ENCODE data around the gene TUBB3.
A peak's percentile ranks its signal among the peaks of the same experiment; 100 is the strongest.
"Not testable (repeated sequence)": the region's sequence is repeated elsewhere in the genome, so short reads cannot be mapped to it uniquely, and the experiment has no call there.

TUBB3 gene

DNA sequence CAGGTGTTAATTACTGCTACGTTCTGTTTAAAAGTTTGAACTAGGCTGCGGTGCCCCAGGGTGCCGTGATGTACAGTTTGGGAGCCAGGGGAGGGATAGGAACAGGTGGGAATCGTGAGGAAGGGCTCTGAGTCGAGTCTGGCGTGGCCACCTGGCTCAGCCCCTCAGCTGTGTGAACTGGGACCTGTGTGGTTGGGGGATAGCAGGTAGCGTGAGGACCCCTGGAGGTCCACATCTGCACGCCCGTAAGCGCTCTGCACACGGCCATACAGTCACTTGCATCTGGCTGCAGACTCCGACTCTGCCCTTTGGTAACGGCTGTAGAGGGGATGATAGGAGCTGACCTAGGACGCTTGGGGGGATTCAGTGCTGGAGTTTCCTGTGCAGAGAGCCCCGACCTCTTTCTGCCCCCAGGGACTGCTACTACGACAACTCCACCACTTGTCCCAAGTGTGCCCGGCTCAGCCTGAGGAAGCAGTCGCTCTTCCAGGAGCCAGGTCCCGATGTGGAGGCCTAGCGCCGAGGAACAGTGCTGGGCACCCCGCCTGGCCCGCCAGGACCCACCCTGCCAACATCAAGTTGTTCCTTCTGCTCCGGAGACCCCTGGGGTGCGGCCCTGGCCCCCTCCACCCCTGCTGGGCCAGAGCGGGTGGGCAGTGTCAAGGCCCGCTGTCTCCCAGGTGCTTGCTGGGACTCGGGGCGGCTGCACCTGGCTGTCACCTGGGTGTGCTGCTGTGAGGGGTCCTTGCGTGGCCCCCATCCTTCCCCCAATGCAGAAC, 42.5 kb downstream of the TUBB3 start:
- DNase-seq (ENCODE audit: low spot score): no peak

DNA sequence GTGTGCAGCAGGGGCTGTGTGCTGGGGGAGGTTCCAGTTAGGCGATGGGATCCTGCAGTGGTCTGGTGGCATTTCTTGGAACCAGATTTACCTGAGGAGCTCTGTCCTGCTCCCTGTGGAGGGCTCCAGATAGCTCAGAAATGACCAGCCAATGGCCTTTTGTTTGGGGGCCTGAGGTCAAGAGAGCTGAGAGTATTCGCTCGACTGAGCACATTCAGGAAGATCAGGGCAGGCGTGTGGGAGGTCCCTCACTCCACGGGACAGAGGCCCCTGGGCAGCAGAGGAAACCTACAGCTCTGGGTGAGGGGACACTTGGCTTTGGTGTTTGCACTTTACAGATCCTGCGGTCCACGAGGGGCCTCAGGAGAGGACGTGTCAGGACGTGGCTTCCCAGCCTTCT, 43.6 kb downstream of the TUBB3 start:
- DNase-seq (ENCODE audit: low spot score): no peak

DNA sequence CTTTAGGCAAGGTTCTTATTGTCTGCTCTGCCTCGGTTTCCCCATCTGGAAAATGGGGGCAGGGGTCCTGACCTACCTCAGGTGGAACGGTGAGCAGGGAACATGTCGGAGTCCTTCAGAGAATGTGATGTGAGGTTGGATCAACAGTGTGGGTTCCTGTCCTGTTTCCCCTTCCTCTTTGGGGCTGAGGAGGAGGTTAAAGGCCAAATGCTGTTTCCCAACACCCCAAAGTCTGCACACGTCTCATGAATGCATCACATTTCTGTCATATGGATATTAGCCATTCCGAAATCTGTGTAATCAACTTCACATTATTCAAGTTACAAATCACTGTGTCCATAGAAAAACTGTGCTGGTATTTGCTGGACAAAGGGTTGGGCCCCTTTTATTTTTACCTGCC, 44.3 kb downstream of the TUBB3 start:
- not testable (repeated sequence) for DNase-seq (ENCODE audit: low spot score)

DNA sequence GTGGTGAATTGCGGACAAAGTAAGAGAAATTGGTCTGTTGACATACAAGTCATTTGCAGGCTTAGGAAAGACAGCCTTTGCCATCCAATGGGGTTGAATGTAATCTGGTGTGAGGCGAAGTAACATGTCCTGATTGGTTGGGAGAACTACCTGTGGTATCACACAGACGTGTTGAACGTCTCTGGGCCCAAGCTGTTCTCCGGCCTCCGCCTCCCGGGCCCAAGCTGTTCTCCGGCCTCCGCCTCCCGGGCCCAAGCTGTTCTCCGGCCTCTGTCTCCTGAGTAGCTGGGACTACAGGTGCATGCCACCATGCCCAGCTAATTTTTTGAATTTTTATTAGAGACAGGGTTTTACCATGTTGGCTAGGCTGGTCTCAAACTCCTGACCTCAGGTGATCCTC, 44.9 kb downstream of the TUBB3 start:
- not testable (repeated sequence) for DNase-seq (ENCODE audit: low spot score)

DNA sequence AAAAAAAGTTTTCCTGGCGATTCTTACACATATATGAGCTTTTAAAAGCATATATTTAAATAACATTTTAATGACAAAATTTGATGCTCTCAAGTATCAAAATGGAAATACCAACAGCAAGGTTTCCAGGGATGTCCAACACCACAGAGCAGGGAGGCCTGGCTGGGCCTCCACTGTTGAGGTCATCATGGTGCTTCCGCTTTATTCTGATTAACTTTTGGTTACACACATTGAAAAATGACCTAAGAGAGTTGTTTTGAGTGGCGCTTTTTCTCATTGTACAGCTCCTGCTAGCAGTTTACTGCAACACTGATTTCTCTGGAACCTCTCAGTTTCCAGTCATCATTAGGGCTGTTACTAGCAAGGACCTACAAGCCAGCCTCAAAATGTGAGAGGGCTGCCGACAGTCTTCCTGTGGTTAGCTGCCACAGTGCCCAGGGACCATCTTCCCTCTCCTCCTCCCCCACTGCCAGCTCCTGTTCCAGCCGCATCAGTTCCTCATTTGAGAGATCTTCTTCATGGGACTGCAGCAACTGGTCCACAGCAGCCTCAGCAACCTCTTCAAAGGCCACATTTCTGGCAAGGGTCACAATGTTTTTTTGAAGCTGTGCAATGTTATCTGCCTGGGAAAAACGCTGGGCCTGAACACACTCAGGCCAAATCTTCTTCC, 46.7 kb downstream of the TUBB3 start:
- no peak for DNase-seq (ENCODE audit: low spot score)

DNA sequence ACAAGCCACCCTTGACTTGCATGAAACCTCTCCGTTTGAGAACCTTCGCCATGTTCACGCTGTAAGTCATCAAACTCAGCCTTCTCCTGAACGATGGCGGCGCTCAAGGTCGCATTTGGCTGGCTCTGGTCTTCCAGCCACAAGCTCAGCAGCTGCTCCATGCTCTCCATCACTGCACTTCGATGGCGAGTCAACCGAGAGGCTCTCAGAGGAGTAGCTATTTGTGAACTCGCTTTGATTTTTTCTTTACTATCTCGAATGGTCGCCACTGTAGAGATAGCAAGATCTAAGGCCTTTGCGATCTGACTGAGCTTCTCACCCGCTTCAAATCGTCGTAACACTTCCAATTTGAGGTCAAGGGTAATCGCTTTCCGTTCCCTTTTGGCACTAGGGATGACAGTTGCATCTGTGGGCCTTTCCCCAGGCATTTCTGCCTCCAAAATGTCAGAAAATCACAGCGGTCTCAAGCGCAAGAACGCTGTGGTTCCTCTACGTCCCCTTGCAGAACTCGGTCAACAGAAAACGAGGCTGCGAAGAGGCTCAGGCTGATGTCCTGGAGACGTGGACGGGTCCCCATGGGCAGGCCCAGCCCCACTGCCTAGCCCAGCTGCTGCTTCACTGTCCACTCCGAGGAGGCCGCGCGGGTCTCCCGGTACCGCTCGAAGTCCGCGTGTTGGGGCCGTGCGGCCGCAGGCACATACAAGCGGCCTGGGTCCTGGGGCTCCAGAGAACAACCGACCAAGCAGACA, 48.5 kb downstream of the TUBB3 start:
- no peak for DNase-seq (ENCODE audit: low spot score)

DNA sequence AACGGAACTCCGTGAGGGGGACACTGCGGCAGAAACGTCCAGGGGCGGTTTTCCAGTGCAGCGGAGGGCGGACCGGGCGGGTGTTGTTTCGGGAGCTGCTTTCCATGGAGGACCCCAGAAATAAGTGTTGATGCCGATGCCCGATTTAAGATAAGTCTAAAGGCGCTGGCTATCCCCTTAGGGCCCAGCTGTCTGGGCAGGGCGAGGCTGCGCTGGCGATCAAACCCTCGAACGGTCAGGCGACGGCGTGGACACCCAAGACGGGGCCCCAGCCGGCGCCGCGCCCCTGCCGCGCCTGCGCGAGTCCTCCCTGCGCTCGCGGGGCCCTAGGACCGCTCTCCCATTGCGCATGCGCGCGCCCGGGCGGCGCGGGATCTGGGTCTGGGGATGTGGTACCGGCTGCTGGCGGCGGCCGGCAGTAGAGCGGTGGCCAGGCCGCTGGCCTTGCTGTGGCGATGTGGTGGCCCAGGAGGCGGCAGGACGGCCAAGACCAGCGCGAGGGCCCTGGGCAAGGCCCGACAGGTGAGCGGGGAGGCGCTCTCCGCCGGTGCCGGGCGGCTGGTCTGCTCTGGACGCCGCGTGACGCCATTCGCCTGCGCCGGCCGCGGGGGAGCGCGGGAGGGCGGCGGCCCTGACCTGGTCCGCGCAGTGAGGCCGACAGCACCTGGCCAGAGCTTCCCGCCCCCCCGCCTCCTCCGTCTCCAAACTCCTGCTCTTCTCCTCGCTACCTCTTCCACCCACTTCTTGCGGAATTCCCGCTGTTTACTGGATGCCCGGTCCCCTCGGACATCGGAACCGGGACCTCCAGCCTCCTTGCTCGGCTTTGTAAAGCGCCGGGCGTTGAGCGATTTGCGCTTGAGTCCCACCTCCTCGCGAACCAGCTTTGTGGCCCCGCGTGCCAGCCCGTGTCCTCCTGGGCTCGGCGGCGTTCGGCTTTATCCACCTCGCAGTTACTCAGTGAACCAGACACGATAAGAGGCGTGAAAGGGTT, 49.4 kb downstream of the TUBB3 start:
- DNase-seq (ENCODE audit: low spot score): peak; percentile 93

DNA sequence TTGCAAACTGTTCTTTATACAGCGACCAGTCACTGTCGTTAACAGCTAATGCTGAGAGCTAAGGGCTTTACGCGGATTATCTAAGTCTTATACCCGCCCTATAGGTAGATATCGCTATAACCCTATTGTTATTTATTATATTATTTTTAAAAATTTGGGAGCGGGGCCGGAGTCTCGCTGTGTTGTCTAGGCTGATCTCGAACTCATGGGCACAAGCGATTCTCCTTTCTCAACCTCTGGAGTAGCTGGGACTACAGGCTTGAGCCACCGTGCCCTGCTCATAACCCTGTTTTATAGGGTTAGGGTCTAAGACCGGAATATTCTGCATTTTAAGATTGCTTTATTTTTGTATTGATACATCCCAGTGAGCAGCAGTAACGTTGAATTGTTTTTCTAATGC, 50.1 kb downstream of the TUBB3 start:
- DNase-seq (ENCODE audit: low spot score): no peak

DNA sequence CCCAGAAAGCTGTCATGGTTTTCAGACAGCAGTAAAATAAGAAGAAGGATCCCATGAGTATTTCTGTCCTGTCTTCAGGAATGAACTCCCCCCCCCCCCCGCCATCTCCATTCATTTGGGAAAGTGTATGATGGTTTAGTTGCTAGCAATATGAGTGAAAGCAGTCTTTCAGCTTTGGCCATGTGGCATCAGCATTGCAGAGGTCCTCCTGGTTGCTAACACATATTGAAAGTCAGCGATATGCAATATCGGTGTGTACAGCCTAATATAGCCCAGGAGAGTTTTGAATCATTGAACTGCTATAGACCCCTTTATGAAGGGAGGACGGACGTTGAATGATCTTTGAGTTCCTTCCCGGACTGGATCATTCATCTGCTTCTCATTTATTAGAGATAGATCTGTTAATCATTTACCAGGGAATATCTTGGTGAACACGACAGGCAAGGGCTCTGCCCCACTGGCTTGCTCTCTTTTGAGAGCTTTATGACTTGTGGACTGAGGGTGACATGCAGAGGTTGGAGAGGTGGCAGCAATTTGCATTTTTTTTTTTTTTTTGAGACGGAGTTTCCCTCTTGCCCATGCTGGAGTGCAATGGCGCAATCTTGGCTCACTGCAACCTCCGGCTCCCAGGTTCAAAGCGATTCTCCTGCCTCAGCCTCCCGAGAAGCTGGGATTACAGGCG, 50.7 kb downstream of the TUBB3 start:
- DNase-seq (ENCODE audit: low spot score): no peak

DNA sequence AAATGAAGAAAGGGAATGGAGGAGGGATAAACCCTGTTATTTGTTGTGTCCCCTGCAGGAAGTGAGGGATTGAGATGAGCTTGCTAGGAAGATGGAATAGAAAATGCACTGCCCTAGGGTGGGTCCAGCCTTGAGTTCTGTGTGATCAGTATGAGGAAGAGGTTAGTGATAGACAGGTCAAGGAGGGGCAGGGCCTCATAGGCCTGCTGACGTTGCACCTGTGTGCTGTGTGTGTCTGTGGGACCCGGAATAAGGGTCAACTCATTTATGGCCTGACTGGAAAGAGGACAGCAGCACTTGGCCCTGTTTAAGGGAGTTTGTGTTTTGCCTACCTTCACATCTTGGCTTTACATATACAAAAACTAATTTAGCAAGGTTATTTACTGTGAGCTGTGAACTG, 51.7 kb downstream of the TUBB3 start:
- DNase-seq (ENCODE audit: low spot score): no peak

GRCh38 chr16:89981414-89981813, 58.3 kb downstream of the TUBB3 start:
- no peak for DNase-seq (ENCODE audit: low spot score)

DNA sequence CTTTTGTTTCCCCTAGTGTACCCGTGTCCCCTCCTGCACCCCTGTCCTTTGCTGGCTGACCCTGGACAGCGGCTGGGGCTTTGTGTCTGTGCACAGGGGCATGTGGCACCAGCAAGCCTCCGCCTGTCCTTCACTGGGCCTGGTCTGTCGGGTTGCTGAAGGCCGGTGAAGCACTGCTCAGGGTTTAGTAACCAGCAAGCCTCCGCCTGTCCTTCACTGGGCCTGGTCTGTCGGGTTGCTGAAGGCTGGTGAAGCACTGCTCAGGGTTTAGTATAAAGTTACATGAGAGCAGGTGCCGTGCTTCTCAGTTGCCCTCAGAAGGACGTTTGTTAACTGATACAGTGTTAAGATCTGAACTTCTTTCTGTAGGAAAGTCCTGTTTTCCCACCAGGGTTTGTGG, 59.2 kb downstream of the TUBB3 start:
- DNase-seq (ENCODE audit: low spot score): no peak

DNA sequence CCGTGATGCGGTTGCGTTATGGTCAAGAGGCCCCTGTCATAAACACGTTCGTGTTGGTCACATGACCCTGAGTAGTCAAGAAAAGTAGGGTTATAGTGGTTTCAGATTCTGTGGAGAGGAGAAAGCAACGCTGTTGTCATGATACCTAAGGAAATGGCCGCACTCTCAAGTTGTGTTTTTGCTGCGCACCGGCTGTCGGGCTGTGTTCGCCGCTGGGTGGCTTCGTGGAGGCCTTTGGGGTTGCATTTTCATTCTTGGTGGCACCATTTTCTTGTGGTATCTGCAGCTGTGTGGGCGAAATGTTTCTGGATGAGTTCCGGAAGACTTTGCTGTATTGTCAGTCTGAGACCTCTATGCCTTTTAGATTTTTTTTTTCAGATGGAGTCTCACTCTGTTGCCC, 60.4 kb downstream of the TUBB3 start:
- no peak for DNase-seq (ENCODE audit: low spot score)

DNA sequence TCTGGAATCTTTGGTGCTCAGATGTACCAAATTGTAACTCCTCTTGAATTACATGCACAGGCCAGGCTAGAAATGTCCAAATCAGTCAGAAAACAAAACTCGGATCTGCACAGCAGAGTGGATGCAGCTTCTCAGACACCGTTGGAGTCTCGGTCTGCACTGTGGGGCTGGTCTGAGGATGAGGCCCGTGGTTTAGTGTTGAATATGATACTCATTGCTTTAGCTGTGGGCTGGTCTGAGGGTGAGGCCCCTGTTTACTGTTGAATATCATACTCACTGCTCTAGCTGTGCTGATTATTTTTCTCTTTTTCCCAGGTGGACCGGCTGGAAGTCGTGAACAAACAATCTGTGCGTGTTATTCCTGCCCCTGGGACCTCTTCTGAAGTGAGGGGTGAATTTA, 61.1 kb downstream of the TUBB3 start:
- DNase-seq (ENCODE audit: low spot score): no peak

DNA sequence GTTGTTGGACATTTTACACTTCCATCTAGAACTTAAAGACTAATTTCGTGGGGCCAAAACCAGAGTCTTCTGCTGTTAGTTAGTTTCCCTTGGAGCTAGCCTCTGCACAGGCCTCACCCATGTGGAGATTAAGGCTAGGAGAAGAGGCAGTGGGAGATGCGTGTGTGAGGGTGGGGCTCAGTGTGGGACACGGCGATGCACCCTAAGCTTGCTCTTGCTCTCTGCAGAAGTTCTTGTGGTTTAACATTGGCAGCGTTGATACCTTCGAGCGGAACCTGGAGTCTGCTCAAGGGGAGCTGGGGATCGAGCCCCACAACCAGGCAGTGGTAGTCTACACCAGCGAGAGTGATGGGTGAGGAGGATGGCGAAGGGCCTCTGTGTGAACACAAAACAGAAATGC, 62.1 kb downstream of the TUBB3 start:
- DNase-seq (ENCODE audit: low spot score): no peak
